PC-3 (cell line): ENCODE data around the gene PODXL2. TPM values are rescaled to one million over a fixed set of nuclear protein-coding genes. Genes with fewer than 3 reads are reported as not detected.

ENCODE experiments used
- ATAC-seq: fragments of 200-7000 bp; cut with Tn5 transposase; 2 replicates; pipeline ENCODE4 v1.9.1; 2020; ENCODE audit warnings: mild to moderate bottlenecking, moderate library complexity
- BruUV-seq: library from RNA; stranded (reverse); fragments of 400-500 nt; replicated peaks from 2 replicates; lab custom pipeline; 2021; lab: Mats Ljungman, UMichigan
- CTCF ChIA-PET: fragments of 300-600 bp; sonication (Branson Sonifier 250); formaldehyde crosslinking; loops from one replicate; lab custom pipeline; 2022; ENCODE audit warnings: antibody characterized with exemption; lab: Charles Lee
- POLR2A ChIA-PET: fragments of 300-600 bp; sonication (Branson Sonifier 250); formaldehyde crosslinking; loops from one replicate; lab custom pipeline; 2022; ENCODE audit warnings: antibody characterized with exemption; ENCODE audit not compliant: unreplicated experiment; lab: Charles Lee
- DNase-seq: peaks from one replicate; pipeline ENCODE4 v3.0.0-alpha.2; 2015
- H2AFZ ChIP-seq: fragments of 300-600 bp; sonication (generic); 2 replicates; pipeline ENCODE4 v1.6.0; 2016; ENCODE audit warnings: antibody characterized with exemption, low read length
- H3F3A ChIP-seq: fragments of 300-600 bp; sonication (generic); one replicate; pipeline ENCODE4 v1.6.0; 2017; ENCODE audit warnings: antibody characterized with exemption, low read length, control low read depth, mild to moderate bottlenecking; ENCODE audit not compliant: unreplicated experiment
- H3K27ac ChIP-seq: fragments of 300-600 bp; sonication (generic); 2 replicates; pipeline ENCODE4 v1.5.1; 2016; ENCODE audit warnings: mild to moderate bottlenecking, low read length
- H3K27me3 ChIP-seq: fragments of 300-600 bp; sonication (generic); 2 replicates; pipeline ENCODE4 v1.6.1; 2016; ENCODE audit warnings: low read length, mixed read lengths
- H3K36me3 ChIP-seq: fragments of 300-600 bp; sonication (generic); 2 replicates; pipeline ENCODE4 v1.6.1; 2016; ENCODE audit warnings: low read depth, mixed run types, low read length, mixed read lengths
- H3K4me1 ChIP-seq: fragments of 300-600 bp; sonication (generic); 2 replicates; pipeline ENCODE4 v1.5.1; 2016; ENCODE audit warnings: low read length; ENCODE audit not compliant: insufficient read depth
- H3K4me2 ChIP-seq: fragments of 300-600 bp; sonication (generic); 2 replicates; pipeline ENCODE4 v1.6.0; 2016; ENCODE audit warnings: low read length
- H3K4me3 ChIP-seq: fragments of 300-600 bp; sonication (generic); 2 replicates; pipeline ENCODE4 v1.5.1; 2016; ENCODE audit warnings: mild to moderate bottlenecking, low read length, mixed read lengths
- H3K79me2 ChIP-seq: fragments of 300-600 bp; sonication (generic); 2 replicates; pipeline ENCODE4 v1.6.1; 2017; ENCODE audit warnings: low read length, mixed read lengths
- H3K9ac ChIP-seq: fragments of 300-600 bp; sonication (generic); 2 replicates; pipeline ENCODE4 v1.6.0; 2016; ENCODE audit warnings: mild to moderate bottlenecking, low read length
- H3K9me2 ChIP-seq: fragments of 300-600 bp; sonication (generic); replicated peaks from 2 replicates; pipeline ENCODE4 v1.6.1; 2016; ENCODE audit warnings: mixed run types, low read length, mixed read lengths
- H3K9me3 ChIP-seq: fragments of 300-600 bp; sonication (generic); 2 replicates; pipeline ENCODE4 v1.6.1; 2016; ENCODE audit warnings: low read length, mixed read lengths
- H4K20me1 ChIP-seq: fragments of 300-600 bp; sonication (generic); 2 replicates; pipeline ENCODE4 v1.6.1; 2016; ENCODE audit warnings: low read length, mixed read lengths
- EZH2 ChIP-seq: fragments of 300-600 bp; sonication (generic); IDR thresholded peaks from one replicate; pipeline ENCODE4 v1.6.1; 2017; ENCODE audit warnings: antibody characterized with exemption, mild to moderate bottlenecking, low read length; ENCODE audit not compliant: unreplicated experiment
- EZH2phosphoT487 ChIP-seq: fragments of 300-600 bp; sonication (generic); IDR thresholded peaks from 2 replicates; pipeline ENCODE4 v1.6.1; 2018; ENCODE audit warnings: mild to moderate bottlenecking, antibody characterized with exemption, low read length, borderline replicate concordance
- intact Hi-C: fragments of 100-400 bp; cut with micrococcal nuclease; formaldehyde crosslinking; loops from 2 replicates; pipeline ENCODE4 v1.9.0; 2023
- total RNA-seq: library from RNA; depleted of rRNA; stranded (reverse); fragments of >200 nt; gene quantifications from 2 replicates; pipeline ENCODE4 v1.2.3, GENCODE V29; 2014
- TF ChIP-seq, protein P1 (sequence below): fragments of 300-600 bp; sonication (generic); conservative IDR thresholded peaks from 2 replicates; pipeline ENCODE4 v1.5.1; 2017; ENCODE audit warnings: antibody characterized with exemption, low read depth, mild to moderate bottlenecking, low read length

PODXL2 gene
- total RNA-seq, 1 experiment from 2014 or later: 32.4 TPM

DNA sequence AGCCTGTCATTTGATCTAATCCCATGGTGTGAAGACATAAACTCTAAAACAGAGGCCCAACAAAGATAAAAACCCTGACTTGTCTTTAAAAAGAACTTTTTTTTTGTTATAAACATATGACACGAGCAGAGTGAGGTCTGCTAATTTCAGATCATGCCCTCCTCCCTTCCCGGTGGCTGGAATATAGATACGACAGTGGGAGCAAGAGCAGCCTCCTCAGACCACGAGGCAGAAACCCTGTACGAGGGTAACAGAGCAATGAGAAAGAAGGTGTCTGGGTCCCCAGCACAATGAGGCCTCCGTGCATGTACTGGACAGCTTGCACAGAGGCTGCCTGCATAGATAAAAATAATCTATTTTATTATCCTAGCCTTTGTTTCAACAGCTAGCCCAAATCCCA, 44.3 kb upstream of the PODXL2 start:
- ChIA-PET CTCF (no interaction called here), POLR2A (no interaction called here)
- no peaks in the 10 kb centered on the region for H3K36me3 ChIP-seq
- H2AFZ ChIP-seq: no peak overlapping the region
- DNase-seq (no peak), ATAC-seq (no peak)
- BruUV-seq: no TSS peak
- H3K79me2 ChIP-seq: peaks cover 59% of the 10 kb centered on the region
- H3K27ac ChIP-seq: no peak overlapping the region
- TF ChIP-seq EZH2: no peak
- TF ChIP-seq, protein P1, sequence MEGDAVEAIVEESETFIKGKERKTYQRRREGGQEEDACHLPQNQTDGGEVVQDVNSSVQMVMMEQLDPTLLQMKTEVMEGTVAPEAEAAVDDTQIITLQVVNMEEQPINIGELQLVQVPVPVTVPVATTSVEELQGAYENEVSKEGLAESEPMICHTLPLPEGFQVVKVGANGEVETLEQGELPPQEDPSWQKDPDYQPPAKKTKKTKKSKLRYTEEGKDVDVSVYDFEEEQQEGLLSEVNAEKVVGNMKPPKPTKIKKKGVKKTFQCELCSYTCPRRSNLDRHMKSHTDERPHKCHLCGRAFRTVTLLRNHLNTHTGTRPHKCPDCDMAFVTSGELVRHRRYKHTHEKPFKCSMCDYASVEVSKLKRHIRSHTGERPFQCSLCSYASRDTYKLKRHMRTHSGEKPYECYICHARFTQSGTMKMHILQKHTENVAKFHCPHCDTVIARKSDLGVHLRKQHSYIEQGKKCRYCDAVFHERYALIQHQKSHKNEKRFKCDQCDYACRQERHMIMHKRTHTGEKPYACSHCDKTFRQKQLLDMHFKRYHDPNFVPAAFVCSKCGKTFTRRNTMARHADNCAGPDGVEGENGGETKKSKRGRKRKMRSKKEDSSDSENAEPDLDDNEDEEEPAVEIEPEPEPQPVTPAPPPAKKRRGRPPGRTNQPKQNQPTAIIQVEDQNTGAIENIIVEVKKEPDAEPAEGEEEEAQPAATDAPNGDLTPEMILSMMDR: no peak
- TF ChIP-seq EZH2phosphoT487: no peak
- peaks cover 12% of the 10 kb centered on the region for H3K4me1 ChIP-seq
- no peaks in the 10 kb centered on the region for H3F3A ChIP-seq
- no peaks in the 10 kb centered on the region for H3K27me3 ChIP-seq
- H4K20me1 ChIP-seq: 0 out of 2 replicates have a peak, but pooled peaks cover 8% of the 10 kb centered on the region
- no peak overlapping the region for H3K4me2 ChIP-seq
- no peak overlapping the region for H3K9ac ChIP-seq
- intact Hi-C loops: no loop called here
- no peaks in the 10 kb centered on the region for H3K9me3 ChIP-seq
- no peaks in the 10 kb centered on the region for H3K9me2 ChIP-seq
- no peak overlapping the region for H3K4me3 ChIP-seq

DNA sequence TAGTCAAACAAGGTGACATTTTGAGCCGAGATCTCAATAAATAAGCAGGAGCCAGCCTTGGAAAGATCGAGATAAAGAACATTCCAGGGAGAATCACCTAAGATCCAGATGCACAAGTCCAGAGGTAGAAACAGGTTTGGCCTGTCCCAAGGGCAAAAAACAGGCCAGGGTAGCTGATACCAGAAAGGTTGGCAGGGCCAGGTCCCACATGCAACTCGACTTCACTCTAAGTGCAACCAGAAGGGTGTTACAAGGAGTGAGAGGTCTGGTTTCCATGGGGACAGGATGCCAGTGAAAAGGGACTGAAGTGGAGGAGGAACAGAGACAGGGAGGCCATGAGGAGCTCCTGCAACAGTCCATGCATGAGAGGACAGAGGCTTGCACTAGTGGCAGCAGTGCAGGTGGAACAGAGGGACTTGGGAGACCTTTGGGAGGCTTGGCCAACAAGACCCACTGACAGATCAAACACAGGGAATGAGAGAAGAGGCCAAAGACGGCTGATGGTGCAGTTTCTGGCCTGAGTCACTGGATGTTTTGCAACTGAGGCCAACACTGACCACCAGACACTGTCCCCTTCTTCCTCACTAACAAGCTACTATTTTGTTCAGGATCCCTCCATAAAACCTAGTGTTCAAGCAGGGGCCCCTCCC, 43.7 kb upstream of the PODXL2 start:
- no peak for ATAC-seq
- BruUV-seq: no TSS peak
- Histone ChIP-seq H3K79me2 (peaks cover 65% of the 10 kb centered on the region), H3K9ac (no peak overlapping the region), H3K9me2 (no peaks in the 10 kb centered on the region), H3K27me3 (no peaks in the 10 kb centered on the region), H2AFZ (no peak overlapping the region), H3K27ac (no peak overlapping the region), H3K9me3 (no peaks in the 10 kb centered on the region), H4K20me1 (0 out of 2 replicates have a peak, but pooled peaks cover 8% of the 10 kb centered on the region), H3K4me1 (peaks cover 12% of the 10 kb centered on the region), H3K4me3 (no peak overlapping the region), H3F3A (no peaks in the 10 kb centered on the region), H3K36me3 (no peaks in the 10 kb centered on the region), H3K4me2 (no peak overlapping the region)
- no peak for TF ChIP-seq EZH2phosphoT487
- TF ChIP-seq EZH2: no peak
- TF ChIP-seq, protein P1: no peak
- CTCF ChIA-PET: no interaction called here
- POLR2A ChIA-PET: no interaction called here
- no peak for DNase-seq
- intact Hi-C loops: no loop called here

DNA sequence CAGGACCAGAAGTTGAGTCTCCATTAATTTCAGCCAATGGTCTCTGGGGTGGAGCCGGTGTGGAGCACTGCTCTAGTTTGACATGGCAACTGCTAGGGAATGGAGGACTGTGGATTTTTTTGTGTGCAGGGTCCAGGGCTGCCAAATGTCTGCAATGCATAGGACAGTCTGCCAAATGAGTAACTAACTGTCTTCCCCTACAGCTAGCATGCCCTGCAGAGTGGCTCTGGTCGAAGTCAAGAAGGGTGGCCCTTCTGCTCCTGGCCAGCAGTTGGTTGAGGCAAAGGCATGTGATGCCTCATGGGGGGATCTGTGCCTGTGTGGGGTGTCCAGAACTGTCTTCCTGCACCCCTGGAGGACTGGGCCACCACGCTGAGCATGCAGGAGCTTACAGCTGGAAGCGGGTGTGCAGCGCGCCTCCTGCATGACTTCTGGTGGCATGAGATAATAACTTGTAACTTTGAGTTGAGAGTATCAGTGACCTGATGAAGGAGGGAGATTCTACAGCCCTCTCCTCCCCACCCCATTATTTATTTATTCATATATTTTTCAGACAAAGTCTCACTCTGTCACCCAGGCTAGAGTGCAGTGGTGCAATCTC, 43.1 kb upstream of the PODXL2 start:
- ChIA-PET CTCF (no interaction called here), POLR2A (no interaction called here)
- TF ChIP-seq EZH2phosphoT487 (no peak), EZH2 (no peak)
- TF ChIP-seq, protein P1: no peak
- no peak overlapping the region for H3K4me3 ChIP-seq
- H2AFZ ChIP-seq: no peak overlapping the region
- DNase-seq (no peak), ATAC-seq (no peak)
- intact Hi-C loops: no loop called here
- H3K9me2 ChIP-seq: no peaks in the 10 kb centered on the region
- no peak overlapping the region for H3K27ac ChIP-seq
- no peaks in the 10 kb centered on the region for H3K27me3 ChIP-seq
- H3K36me3 ChIP-seq: no peaks in the 10 kb centered on the region
- H3K4me2 ChIP-seq: no peak overlapping the region
- no peaks in the 10 kb centered on the region for H3K9me3 ChIP-seq
- peaks cover 66% of the 10 kb centered on the region for H3K79me2 ChIP-seq
- 0 out of 2 replicates have a peak, but pooled peaks cover 8% of the 10 kb centered on the region for H4K20me1 ChIP-seq
- peaks cover 12% of the 10 kb centered on the region for H3K4me1 ChIP-seq
- H3K9ac ChIP-seq: no peak overlapping the region
- BruUV-seq: no TSS peak
- no peaks in the 10 kb centered on the region for H3F3A ChIP-seq
